CD4-positive, alpha-beta T cell treated with Interleukin-15 for 1 hour (primary cell): ENCODE results near the gene RTP3.
"Not testable (repeated sequence)": the region's sequence is repeated elsewhere in the genome, so short reads cannot be mapped to it uniquely, and the experiment has no call there.

Experiments used
- DNase-seq: peaks from one replicate; pipeline ENCODE4 v3.0.0-alpha.2; 2020

The RTP3 gene

GRCh38 chr3:46492890-46493547 is 4.8 kb upstream of the RTP3 start:
- no peak for DNase-seq

DNA sequence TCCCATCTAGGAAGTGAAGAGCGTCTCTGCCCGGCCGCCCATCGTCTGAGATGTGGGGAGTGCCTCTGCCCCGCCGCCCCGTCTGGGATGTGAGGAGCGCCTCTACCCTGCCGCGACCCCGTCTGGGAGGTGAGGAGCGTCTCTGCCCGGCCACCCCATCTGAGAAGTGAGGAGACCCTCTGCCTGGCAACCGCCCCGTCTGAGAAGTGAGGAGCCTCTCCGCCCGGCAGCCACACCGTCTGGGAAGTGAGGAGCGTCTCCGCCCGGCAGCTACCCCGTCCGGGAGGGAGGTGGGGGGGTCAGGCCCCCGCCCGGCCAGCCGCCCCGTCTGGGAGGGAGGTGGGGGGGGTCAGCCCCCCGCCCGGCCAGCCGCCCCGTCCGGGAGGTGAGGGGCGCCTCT is 3.3 kb upstream of the RTP3 start:
- not testable (repeated sequence) for DNase-seq

- DNase-seq = no peak
These were observed 1.8 kb upstream of the RTP3 start for GRCh38 chr3:46495901-46496456.

DNA sequence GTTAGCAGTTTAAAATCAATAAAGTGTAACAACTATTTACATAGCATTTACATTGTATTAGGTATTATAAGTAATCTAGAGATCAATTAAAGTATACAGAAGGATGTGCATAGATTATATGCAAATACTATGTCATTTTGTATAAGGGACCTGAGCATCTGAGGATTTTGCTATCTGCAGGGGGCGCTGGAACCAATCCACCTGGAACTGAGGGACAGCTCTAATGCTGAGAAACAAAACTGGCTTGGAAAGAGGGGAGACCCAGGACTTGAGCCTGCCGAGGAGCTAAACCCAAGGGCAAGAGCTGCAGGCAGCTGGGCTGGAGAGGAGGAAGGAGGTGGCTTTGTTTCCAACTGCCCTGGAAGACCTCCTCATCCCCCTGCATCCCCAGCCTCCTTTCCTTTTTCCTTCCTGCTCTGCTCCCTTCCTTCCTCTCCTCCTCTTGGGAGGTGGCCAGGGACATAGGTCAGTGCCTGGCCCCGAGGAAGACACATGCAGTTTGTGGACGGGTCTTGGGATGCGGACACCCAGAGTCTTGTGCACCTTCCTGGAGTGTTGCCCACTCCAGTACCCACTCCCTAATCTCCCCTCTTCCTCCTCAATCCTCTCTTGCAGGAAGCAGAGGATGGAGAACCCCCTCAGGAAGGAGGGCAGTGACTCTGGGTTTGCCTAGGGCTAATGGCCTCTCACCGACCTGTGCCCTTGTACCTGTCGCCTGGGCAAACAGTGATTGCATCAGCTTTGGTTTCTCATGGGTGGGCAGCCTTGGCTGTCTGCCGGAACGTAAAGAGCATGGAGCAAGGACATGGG is 825 bp upstream of the RTP3 start:
- peak; percentile 24 for DNase-seq

DNA sequence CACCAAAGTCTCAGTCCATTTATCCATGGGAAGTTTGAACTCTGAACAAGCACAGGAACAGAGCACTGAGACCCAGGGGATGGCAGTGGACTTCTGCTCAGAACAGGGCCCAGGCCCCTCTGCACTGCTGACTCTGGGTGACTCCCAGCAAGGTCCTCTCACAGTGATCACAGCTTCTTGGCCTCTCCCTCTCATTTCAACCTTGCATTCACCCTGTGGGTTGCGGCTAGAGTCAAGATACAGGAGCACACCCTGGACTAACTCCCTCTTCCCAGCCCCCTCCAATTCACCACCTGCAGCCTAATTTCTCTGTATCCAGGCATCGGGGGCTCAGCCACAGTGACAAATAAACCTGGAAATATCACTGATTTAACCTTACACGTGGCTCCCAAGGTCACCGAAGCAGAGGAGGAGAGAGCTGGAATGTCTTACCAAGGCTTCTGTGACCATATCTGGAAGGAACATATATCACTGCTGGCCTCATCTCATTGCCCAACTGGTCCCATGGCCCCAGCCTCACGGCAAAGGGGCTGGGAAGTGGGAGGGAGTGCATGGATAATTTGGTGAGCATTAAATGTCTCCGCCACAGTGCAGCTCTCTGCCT is 1.2 kb downstream of the RTP3 start:
- no peak for DNase-seq

DNA sequence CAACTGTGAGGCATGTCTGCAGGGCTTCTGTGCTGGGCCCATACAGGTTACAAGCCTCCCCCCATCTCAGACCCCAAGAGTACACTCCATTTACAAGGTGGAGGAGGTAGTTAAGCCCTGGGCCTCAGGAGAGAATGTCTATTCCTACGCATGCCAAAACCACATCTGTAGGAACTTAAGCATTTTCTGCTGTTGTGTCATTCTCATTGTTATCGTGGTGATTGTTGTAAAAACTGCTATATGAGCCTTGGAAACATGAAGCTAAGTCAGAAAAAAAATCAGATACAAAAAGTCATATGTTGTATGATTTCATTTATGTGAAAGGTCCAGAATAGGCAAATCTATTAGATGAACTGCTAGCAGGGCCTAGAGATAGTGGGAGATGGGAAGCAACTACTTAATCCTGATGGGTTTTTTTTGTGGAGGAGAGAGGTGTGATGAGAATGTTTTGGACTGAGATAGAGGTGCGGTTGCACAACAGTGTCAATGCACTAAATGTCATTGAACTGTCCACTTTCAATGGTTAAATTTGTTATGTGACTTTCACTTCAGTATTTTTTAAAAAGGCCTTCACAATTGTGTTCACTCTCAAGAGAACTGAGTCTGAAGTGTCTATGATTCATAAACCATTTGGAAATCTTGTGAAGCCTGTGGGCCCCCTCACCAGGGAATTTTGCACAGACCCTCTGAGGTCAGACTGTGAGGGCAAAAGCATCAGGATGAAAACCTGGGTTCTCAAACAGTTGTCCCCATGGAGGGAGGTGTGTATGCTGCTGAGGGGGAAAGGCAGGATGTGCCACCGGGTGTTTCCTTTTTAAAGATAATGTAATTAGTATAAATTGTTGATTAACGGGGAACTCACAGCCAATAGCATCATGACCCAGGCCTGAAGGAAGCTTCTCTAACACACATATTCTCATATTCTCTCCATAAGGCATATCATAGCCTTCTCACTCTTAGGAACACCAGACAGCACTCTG is 3.2 kb downstream of the RTP3 start:
- no peak for DNase-seq

DNA sequence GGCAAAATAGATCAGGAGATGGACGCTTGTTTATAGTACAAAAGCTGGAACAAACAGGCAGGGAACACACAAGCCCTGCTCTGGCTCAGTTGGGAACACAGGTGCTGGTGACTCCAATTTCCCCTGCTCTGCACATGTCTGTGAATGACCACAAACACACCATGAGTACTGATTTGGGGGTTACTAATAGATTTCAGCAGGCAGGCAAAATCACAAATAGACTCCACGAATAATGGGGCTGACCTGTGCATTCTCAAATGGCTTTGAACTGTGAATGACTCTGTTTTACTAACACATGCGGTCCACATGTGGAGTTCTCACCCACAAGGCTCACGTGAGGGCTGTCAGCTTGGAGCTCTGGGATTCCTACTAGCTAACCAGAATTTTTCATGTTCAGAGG is 3.9 kb downstream of the RTP3 start:
- DNase-seq = no peak

DNA sequence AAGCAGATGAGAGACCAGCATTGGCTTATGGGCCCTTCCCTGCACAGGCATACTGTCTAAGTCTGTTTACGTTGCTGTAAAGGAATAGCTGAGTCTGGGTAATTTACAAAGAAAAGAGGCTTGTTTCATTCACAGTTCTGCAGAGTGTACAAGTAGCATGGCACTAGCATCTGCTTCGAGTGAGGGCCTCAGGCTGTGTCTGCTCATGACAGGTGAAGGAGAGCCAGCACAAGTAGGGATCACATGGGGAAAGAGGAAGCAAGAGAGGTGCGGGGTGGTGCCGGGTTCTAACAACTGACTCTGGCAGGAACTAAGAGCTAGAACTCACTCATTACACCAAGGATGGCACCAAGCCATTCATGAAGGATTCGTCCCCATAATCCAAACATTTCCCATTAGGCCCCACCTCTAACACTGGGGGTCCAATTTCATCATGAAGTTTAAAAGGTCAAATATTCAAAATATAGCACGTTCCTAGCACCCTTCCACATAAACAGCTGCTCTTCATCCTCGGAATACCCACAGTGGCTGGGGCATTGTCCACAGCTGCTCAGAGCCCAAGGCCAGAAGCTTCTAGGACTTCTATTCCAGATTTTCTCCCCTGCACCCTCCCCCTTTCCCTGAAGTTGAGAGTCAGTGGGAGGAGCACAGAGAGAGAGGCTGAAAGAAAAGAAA is 5.6 kb downstream of the RTP3 start:
- DNase-seq = no peak

DNA sequence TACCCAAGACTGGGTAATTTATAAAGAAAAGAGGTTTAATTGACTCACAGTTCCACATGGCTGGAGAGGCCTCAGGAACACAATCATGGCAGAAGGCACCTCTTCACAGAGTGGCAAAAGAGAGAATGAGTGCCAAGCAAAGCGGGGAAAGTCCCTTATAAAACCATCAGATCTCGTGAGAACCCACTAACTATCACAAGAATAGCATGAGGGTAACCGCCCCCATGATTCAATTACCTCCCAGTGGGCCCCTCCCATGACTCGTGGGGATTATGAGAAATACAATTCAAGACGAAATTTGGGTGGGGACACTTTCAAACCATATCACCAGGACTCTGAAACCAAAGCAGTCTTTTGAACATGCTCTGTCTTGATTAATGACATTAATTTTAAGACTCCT is 7.0 kb downstream of the RTP3 start:
- DNase-seq = no peak

- no peak for DNase-seq
These were observed 8.2 kb downstream of the RTP3 start for GRCh38 chr3:46505953-46506352.

DNA sequence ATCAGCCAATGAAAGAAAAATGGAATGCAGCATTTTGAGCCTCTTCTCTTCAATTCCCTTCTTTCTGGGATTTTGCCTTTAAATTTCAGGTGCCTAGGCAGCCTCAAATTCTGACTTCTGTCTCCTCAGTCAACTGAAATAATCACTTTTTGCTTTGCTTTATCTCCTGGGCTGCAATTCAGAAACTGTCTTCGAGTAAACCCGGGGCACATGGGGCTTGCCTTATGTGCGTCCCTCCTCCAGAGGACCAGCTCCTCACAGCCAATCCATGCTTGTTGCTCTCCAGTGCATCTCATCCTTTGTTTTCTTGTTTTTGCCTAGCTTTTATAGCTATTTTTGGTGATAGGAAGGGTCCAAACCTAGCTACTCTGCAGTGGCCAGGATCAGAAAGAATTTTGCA is 8.8 kb downstream of the RTP3 start:
- no peak for DNase-seq

- DNase-seq = no peak
These were observed 11.2 kb downstream of the RTP3 start for GRCh38 chr3:46508850-46509591.

- DNase-seq = no peak
These were observed 11.9 kb downstream of the RTP3 start for GRCh38 chr3:46509661-46510187.

DNA sequence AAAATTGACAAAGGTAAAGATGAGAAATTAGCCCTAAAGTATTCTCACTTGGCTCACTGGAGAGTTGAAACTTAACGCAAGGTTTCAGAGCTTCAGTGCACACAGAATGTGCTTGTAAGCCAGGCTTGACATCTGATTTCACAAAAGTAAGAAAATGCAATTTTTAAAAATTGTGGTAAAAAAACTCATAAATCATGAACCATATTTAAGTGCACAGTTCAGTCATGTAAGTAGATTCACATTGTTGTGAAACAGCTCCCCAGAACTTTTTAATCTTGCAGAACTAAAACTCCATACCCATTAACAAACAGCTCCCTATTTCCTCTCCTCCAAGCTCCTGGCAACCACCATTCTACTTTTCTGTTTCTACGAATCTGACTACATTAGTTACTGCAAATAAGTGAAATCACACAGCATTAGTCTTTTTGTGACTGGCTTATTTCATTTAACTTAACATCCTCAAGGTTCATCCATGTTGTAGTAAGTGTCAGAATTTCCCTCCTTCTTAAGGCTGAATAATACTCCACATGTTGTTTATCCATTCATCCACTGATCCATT is 14.5 kb downstream of the RTP3 start:
- no peak for DNase-seq

- no peak for DNase-seq
These were observed 18.7 kb downstream of the RTP3 start for GRCh38 chr3:46516521-46516920.

GRCh38 chr3:46517016-46517783 is 19.4 kb downstream of the RTP3 start:
- DNase-seq = no peak

GRCh38 chr3:46517784-46518181 is 20.0 kb downstream of the RTP3 start:
- DNase-seq = no peak

DNA sequence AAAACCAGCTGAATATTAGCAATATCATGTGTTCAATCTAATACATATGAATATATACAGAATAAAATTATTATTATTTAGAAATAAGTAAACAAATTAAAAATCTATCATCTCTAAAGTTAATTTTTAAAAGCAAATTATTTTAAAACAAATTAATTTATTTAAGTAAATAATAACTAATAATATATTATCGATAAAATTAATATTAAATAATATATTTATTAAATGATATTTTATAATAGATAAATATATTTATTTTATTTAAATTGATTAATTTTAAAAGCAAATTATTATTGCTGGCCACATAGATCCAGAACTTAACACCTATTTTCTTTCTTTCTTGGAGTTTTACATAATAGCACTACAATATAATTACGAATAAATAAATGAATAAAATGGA is 22.2 kb downstream of the RTP3 start:
- no peak for DNase-seq

DNA sequence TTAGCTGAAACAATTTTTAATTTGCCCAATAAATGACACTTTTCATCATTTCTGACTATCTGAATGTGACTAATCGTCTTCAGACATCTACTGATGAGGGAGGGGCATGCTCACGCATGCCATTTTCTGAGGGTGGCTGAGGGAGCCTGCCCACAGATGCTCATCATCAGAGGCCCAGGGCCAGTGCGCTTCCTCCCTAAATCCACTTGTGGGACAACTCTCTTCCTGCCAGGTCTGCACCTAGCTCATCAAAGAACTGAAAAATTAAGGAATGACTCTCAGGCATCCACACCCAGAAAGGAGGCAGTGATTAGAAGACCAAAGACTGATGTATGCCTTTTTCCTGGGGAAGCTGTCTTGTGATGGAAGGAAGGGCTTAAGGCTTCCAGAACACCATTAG is 22.8 kb downstream of the RTP3 start:
- no peak for DNase-seq

DNA sequence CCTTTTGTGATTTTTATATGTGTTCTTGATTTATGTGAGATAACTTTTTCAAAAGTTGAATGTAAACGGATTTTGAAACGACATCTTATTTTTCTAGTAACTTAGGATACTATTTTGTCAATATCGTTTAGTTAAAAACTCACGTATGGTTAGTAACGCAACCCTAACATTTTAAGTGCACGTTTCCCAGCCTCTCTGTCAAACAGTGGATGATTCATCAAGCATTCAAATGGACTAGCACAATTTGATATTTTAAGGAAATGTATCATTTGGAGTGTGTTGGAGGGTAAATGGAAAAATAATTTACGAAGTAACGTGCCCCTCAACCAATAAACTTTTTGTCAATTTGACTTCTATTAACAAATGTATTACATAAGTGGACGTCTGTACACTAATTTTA is 23.3 kb downstream of the RTP3 start:
- no peak for DNase-seq
